Activated effector memory CD4-positive, alpha-beta T cell treated with Interleukin-2 at 50 U/mL for 16 hours (primary cell): Measurements from ENCODE around the gene TMEM9.
"Not testable (repeated sequence)": the region's sequence is repeated elsewhere in the genome, so short reads cannot be mapped to it uniquely, and the experiment has no call there.

Experiments
- DNase-seq: peaks from one replicate; pipeline ENCODE4 v3.0.0-alpha.2; 2020

TMEM9 gene

GRCh38 chr1:201172999-201173610 is 18.8 kb upstream of the TMEM9 start:
- DNase-seq = no peak

GRCh38 chr1:201172326-201172725 is 18.1 kb upstream of the TMEM9 start:
- no peak for DNase-seq

- DNase-seq = peak; percentile 6
These were observed 17.1 kb upstream of the TMEM9 start for GRCh38 chr1:201171063-201172036.

GRCh38 chr1:201170533-201171062 is 16.3 kb upstream of the TMEM9 start:
- DNase-seq = peak; percentile 59

GRCh38 chr1:201169971-201170532 is 15.8 kb upstream of the TMEM9 start:
- no peak for DNase-seq

GRCh38 chr1:201169203-201169602 is 14.9 kb upstream of the TMEM9 start:
- no peak for DNase-seq

- DNase-seq = no peak
These were observed 13.0 kb upstream of the TMEM9 start for GRCh38 chr1:201167041-201167991.

GRCh38 chr1:201164645-201165044 is 10.4 kb upstream of the TMEM9 start:
- no peak for DNase-seq

GRCh38 chr1:201163707-201164106 is 9.4 kb upstream of the TMEM9 start:
- no peak for DNase-seq

- not testable (repeated sequence) for DNase-seq
These were observed 8.8 kb upstream of the TMEM9 start for GRCh38 chr1:201163036-201163435.

- DNase-seq = no peak
These were observed 3.7 kb upstream of the TMEM9 start for GRCh38 chr1:201157949-201158348.

- DNase-seq = no peak
These were observed 2.5 kb upstream of the TMEM9 start for GRCh38 chr1:201156819-201157218.

GRCh38 chr1:201156346-201156745 is 2.1 kb upstream of the TMEM9 start:
- DNase-seq = no peak

- DNase-seq = no peak
These were observed 1.1 kb upstream of the TMEM9 start for GRCh38 chr1:201155354-201155753.

- no peak for DNase-seq
These were observed 543 bp downstream of the TMEM9 start for GRCh38 chr1:201153474-201154388.

- DNase-seq = no peak
These were observed 4.9 kb downstream of the TMEM9 start for GRCh38 chr1:201149400-201149799.

GRCh38 chr1:201147396-201148015 is 6.8 kb downstream of the TMEM9 start:
- no peak for DNase-seq

- DNase-seq = no peak
These were observed 7.5 kb downstream of the TMEM9 start for GRCh38 chr1:201146626-201147390.

- DNase-seq = no peak
These were observed 8.5 kb downstream of the TMEM9 start for GRCh38 chr1:201145816-201146215.

- no peak for DNase-seq
These were observed 9.1 kb downstream of the TMEM9 start for GRCh38 chr1:201145132-201145531.
